NCI-H226 (cell line): Measurements from ENCODE around the gene TMEM134.

ENCODE experiments used
- DNase-seq: peaks from one replicate; pipeline ENCODE4 v3.0.0-alpha.2; 2015

The TMEM134 gene

DNA sequence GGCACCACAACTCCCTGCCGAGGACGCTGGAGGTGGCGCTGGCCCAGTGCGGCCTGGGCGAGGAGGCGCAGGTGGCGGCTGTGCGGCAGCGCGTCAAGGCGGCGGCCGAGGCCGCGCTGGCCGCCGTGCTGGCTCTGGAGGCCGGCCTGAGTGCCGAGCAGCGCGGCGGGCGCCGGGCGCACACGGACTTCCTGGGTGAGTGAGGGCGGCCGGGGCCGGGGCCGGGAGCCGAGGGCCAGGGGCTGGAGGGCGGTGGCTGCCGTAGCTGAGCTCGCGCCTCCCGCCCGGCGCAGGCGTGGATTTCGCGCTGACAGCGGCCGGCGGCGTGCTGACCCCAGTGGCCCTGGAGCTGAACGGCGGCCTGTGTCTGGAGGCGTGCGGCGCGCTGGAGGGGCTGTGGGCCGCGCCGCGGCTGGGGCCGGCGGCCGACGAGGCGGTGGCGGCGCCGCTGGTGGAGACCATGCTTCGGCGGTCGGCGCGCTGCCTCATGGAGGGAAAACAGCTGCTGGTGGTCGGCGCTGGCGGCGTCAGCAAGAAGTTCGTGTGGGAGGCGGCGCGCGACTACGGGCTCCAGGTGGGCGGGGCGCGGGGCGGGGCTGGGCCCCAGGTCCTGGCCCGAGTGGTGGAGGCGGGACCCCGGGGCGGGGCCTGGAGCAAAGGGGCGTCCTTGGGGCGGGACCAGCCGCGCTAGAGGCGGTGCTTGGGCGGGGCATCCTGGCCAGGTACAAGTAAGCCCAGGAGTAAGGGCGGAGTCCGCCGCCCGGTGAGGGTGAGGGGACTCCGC is 48.2 kb downstream of the TMEM134 start:
- peak; percentile 78 for DNase-seq

DNA sequence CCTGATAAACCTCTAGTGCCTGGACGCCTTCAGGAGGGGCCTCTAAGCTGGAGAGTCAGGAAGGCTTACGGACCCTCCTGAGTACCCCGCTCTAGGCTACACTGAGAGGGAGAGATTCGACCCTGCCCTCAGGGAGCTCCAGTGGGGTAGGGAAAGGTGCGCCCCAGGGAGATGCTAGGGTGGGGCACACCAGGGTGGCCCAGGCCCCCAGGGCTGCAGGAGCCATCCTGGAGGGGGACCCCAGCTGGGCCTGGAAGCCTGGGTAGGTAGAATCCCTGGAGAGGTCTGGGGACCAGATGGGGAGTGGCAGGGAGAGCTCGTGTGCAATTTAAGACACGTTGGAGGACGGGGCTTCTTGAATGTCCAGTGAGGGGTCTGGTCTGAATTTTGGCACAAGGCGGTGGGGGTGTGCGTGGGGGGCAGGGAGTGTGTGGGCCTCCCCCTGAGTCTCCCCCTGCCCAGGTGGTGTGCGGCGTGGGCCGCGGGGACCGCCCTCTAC is 48.9 kb downstream of the TMEM134 start:
- no peak for DNase-seq

DNA sequence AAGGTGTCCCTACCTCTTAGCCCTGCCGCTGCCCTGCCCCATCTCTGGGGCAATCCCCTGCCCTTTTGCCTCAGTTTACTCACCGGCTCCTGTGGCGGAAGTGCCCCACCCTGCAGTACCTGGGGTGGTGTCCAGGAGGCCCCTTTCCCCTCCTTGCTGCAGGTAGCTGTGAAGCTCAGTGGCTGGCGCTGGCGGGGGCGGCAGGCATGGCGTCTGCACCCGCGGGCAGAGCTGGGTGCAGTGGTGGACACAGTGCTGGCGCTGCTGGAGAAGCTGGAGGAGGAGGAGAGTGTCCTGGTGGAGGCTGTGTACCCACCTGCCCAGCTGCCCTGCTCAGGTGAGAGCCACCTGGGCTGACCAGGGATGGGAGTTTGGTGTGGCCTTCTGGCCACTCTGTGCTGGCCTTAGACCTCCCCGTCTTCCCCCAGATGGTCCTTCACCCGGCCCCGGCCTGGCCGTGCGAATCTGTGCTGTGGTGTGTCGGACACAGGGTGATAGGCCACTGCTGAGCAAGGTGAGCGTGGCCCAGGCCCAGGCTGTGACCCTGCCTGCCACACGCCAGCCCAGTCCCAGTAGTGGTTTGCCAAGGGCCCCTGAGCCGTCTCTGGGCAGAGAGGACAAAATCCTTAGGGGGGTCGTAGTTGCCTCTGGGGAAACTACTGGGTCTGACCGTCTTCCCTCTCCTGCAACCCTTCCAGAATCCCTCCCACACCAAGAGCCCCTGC is 49.6 kb downstream of the TMEM134 start:
- DNase-seq, result no peak

DNA sequence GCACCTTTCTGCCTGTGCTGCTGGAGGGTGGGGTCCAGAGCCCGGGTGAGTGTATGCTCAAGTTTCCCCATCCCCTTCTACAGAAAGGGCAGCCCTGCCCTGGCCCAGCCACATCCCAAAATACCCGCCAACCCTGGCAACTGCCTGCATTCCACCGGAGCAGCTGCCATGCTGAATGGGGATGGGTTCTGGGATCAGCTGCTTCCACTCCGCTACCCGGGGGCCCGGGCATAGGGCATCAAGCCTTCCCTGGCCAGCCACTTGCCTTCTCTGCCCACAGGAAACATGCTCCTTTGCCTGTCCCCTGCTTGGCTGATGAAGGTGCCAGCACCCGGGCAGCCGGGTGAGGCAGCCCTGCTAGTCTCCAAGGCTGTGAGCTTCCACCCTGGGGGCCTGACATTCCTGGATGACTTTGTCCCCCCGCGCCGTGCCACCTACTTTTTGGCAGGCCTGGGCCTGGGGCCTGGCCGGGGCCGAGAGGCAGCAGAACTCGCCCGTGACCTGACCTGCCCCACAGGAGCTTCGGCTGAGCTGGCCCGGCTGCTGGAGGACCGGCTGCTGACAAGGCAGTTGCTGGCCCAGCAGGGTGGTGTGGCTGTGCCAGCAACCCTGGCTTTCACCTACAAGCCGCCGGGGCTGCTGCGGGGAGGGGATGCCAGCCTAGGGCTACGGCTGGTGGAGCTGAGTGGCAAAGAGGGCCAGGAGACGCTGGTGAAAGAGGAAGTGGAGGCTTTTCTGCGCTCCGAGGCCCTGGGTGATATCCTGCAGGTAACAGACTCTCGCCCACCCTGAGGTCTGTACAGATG is 50.4 kb downstream of the TMEM134 start:
- no peak for DNase-seq

DNA sequence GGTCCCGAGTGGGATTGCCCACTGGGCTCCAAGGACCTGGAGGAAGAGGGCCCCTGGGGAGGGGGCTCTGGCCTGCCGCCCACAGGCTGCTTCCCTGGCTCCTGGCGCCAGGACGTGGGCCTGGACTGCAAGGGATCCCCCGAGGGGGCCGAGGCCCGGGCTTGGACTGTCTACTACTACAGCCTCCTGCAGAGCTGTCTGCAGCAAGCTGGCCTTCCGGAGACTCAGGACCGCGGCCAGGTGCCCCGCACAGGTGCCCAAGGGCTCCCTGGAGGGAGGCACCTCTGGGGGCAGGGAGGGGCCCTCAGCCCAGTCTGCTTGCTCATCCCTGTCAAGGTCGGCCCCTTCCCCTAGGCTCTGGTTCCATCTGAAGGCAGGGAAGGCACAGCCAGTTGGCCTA is 51.6 kb downstream of the TMEM134 start:
- no peak for DNase-seq

DNA sequence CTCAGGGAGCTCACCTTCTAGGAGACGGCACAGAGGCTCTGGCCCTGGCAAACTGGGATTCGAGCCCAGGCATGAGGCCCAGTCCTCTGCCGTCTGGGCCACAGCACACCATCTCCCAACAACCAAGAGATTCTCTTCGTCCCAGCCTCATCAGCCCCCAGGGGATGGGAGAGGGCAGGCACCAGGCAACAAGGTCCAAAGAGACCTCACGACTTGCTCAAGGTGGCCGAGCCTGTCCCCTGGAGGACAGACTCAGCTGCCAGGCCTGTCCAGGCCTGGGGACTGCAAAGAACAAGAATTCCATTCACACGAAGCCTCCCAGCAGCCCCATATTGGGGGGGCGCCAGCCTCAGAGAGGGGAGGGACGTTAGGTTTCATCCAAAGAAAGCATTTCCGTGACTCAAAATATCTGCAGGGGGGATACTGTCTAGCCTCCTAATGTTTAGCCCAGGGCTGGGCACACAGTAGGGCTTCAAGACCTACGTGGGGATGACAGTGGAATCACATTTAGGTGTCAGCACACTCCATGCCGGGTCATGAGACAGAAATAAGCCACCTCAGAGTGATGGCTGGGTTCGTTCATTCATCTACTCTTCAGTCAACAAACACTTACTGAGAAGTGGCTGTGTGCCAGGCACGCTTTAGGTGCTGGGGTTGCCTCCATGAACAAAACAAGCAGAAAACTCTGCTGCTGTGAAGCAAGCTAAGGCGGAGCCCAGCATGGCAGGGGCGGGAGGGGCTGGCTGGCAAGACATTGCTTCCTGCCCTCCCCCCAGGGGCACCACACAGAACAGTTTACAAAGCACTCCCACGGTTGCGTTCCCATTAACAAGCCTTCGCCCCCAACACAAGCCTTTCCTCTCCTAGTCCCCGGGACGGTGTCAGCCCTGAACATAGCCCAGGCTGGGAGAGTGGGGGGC is 52.4 kb downstream of the TMEM134 start:
- peak; percentile 62 for DNase-seq

DNA sequence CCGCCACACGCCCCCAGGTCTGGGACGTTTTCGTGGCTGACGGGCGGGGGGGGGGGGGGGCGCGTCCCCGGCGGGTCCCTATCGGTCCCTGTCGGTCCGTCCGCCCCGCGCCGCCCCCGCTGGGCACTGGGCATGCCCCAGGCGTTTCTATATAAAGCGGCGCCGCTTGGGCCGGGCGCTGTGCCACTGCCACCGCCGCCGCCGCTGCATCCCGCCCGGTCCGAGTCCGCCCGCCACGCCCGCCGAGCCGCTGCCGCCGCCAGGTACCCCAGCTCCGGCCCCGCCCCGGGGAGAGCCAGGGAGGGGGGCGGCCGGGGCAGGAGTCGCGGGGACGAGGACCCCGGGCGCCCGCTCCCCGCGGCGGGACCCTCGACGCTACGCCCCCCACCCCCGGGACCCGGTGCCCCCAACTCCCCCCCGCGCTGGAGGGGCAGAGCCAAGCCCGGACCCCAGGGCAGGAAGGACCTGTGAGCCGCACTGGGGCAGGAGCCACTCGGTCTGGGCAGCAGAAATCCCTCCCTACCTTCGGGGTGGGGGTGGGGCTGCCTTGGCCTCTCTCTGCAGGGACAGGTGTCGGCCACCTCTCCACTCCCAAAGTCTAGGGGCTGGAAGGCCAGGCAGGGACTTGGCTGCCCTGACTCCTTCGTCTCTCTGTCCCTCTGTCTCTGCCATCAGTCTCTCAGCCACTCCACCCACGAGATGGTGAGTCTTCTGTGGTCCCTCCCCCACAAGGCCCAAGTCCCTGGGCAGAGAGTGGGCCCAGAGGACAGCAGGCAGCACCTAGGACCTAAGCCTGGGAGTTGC is 53.3 kb downstream of the TMEM134 start, which contains the start of gene CARNS1:
Gene CARNS1 (plus strand): TSS at position 178 of the 804 bp plus-strand sequence. CDS start 522 bp downstream, at position 700.
- no peak for DNase-seq

DNA sequence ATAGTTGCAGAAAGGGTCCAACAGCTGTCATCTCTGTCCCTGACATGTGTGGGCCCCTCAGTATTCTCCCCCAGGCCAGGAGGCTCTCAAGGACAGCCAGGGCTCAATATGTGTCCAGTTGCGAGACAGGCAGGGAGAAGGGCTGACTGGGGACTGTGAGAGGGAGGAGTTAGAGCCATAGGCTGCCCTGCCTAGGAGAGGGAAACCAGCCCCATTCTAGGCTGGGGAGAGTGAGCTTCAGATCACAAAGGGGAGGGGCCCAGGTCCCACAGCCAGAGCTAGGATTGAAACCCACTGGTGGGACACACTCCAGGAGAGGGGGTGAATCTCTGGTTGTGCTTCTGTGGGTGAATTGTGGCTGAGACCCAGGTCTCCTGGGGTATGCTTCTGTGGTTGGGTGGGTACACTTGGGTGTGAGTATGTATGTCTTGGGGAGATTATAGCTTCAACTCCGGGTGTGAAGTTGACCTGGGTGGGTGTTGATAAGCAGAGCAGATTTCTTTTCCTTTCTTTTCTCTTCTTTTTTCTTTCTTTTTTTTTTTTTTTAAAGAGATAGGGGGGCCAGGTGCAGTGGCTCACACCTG is 55.7 kb downstream of the TMEM134 start:
- no peak for DNase-seq

DNA sequence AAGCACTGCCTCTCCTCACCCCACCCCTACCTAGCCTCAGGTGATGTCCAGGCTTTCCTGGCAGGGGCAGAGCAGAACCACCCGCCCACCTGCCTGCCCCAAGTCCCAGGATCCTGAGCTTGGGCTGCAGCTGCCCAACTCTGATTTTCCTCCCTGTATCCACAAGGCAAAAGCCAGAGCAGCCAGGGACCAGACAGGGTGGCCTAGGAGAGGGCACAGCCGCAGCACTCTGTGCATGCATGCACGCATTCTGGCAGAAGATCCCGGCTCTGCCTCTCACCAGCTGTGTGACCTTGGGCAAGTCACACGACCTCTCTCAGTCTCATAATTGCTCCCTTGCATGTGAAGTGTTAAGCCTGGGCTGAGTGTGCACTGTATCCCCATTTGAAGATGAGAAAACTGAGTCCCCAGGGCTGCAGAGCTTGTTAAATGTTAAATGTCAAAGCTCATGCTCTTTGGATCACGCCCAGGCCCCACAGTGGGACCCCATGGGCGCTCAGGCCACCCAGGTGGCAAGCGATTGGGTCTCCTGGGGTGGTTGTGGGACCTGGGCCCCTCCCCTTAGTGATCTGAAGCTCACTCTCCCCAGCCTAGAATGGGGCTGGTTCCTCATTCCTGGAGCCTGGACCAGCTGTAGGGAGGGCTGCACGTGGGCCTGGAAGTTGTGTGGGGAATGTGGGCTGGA is 56.4 kb downstream of the TMEM134 start:
- no peak for DNase-seq

DNA sequence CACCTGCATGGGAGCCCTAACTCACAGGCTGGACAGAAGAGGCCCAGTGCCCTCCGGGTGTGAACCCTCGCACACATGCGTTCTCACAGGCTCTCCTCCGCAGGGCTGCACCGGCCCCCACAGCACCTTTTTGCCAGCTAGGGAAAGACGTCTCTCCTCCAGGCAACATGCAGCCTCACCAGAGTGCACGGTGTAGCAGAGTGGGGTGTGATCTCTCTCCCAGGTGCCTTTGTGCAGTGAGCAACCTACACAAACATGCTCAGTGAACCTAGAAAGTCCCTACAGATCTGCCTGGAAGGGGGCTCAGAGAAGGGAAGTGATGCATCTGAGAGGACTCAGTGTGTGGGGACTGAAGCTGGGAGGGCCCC is 57.3 kb downstream of the TMEM134 start:
- DNase-seq, result no peak
